ENCODE results near the gene CBX1.
"Not testable (repeated sequence)": the region's sequence is repeated elsewhere in the genome, so short reads cannot be mapped to it uniquely, and the experiment has no call there.

Gene CBX1

DNA sequence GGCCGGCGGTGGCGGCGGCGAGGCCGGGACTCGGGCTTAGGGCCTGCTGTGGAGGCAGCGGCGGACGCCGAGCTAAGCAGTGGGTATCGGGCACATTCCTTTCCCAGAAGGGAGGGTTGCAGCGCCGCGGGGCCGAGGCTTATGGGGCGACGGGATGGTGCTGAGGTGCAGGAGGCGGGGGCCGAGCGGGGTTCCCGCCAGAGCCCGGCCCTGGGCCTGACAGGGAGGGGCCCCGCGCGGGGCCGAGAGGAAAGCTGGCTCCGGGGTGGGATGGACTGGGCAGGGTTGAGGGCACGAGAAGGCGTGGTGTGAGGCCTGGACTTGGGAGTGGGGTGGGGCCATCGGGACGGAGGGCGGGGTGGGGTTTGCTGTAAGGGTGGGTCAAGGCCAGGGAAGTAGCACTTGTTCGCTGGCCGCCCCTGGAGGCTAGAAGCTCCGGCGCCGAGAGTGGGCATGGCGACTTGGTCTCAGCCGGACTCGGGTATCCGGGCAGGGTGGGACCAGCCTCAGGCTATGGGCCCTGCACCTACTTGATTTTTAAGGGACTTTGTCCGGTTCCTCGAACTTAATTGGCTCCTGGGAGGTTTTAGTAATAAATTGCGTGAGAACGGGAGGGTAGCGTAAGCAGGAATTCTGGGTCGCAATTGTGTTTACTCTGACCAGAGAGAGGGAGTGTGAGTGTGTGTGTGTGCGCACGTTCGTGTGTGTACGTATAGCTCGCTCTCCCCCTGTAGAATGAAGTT is 52.7 kb downstream of the CBX1 start:
- DNase-seq = no peak

DNA sequence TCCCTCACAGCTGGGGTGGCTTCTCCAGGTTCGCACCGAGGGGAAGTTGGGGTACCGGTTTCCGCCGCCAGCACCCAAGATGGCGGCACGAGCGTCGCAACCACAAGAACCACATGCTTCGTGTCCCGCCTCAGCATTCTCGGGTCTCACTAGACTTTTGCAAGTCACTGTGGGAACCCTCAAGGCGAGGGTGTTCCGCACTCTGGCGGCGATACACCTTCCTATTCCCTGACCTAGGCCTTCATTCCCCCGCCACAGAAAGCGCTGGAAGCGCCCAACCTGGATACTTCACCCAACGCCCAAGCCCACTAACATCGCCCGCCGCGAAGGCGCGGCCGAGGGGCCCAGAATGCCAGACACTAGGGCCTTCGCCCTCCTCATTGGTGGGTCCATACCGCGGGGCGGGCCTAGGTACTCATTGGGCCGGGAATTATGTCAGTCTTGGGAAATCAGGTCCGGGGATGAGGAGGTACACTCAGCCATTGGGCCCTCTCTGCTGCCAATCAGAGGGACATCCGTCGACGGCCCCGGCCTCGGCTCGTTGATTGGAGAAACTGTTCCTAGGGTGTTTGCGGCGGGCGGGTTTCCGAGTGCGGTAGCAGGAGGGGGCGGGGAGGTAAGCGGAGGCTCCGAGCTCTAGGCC is 53.4 kb downstream of the CBX1 start, which contains the start of gene NFE2L1:
Gene NFE2L1, plus strand, starts transcription at position 619 of the 643 bp plus-strand sequence. CDS start 2,760 bp downstream, outside the sequence.
- DNase-seq = peak; percentile 100

DNA sequence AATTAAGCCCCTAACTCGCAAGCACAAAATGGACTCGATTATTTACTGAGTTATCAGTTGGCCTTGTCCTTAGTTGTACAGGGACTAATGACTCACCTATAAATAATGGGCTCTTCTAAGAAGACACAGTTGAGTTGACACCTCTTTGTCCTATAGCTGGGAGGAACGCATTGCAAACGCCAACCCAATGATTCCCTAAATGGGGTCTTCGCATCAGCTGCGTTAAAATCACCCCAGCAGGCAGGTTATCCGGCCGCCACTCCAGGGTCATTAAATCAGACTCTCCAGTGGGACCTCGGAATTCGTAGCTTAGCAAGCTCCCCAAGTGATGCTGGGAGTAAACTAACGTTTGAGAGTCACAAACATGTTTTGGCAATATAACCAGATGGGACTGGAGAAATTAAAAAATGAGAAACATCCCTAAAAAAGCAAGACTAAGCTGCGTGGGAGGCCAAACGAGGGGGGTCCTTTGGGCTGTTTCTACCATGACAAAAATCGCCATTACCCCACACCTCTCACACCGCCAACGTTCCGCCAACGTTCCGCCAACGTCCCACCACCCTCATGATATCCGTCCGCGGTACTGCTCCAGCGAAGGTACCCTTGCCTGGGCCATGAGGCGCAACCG is 54.1 kb downstream of the CBX1 start:
- no peak for DNase-seq

DNA sequence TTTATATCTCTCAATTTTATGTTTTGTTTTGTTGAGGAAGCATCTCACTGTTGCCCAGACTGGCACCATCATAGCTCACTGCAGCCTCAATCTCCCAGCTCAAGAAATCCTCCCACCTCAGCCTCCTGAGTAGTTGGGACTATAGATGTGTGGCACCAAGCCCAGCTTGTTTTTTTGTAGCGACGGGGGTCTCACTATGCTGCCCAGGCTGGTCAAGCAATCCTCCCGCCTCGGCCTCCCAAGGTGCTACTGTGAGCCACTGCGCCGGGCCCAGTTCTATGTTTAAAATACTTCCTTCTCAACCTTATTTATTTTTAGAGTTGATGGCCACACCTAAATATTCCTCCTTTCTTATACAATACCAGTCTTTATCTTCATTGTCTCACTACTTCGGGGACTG is 55.0 kb downstream of the CBX1 start:
- DNase-seq = no peak

DNA sequence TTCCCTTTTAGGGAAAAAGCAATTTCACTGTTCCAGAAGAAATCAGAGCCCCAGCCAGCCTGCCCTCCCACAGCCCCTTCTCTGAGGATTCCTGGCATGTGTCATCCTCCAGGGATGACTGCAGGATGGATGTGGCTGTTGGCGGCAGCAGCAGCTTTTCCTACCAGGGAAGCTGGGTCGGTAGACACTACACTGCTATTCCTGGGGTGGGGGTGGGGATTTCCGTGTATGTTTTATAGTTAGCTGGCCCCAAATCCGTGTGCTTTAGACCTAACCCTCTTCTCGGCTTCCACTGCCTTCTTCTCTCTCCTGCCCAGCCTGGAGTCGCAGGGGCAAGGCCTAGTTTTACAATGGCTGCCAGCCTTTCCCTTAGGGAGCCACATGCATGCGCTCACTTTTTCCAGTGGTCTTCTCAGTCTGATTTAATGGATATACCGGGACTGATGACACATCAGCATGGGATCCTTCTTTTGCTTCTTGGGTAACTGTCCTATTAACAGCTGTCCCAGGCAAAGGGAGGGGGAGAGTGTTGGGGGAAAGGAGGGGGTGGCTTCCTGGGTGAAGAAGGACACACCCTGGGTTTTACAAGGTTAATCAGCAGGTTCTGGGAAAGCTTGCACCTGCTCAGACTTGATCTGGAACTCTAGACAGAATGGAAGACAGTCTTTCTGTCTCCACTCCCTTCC is 55.8 kb downstream of the CBX1 start:
- no peak for DNase-seq

DNA sequence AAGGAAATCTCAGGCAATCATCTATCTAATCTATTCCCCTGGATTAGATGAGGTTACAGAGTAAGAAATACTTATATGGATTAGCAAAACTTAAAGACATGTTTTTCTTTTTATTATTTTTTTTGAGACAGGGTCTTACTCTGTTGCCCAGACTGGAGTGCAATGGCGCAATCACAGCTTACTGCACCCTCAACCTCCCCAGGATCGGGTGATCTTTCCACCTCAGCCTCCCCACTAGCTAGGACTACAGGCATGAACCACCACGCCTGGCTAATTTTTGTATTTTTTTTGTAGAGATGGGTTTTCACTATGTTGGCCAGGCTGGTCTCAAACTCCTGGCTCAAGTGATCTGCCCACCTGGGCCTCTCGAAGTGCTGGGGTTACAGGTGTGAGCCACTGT is 56.4 kb downstream of the CBX1 start:
- no peak for DNase-seq

DNA sequence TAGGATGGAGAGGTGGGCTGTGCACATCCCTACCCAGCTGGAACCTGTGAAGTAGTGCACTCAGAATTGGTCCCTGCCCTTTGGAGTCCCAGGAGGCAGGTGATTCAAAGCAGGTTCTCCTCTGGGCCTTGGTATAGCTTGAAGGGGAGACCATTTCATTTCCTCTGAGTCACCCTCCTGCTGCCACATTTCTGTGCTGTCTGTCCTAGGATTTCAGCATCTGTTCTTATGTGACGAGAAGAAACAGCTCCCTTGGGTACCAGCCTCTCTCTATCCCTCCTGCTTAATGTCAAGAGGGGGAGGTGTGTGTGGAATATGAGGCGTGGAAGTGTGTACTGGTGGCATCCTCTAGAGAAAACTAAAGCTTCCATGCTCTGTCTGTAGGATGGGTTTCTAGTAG is 58.1 kb downstream of the CBX1 start:
- no peak for DNase-seq

DNA sequence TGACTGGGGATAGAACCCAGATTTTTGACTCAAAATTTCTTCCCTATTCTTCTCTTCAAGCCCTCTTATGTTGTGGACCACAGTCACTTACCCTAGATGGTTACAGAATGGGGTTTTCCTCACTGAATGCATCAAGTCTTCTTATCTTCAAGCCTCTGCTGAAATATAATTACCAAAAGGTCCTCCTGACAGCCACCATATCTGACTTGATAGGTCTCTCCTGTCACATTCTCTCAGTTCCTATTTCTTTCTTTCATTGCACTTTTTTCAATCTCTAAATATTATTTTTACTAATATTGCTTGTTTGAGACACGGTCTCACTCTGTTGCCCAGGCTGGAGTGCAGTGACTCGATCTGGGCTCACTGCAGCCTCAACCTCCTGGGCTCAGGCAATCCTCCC is 62.6 kb downstream of the CBX1 start:
- DNase-seq = no peak

DNA sequence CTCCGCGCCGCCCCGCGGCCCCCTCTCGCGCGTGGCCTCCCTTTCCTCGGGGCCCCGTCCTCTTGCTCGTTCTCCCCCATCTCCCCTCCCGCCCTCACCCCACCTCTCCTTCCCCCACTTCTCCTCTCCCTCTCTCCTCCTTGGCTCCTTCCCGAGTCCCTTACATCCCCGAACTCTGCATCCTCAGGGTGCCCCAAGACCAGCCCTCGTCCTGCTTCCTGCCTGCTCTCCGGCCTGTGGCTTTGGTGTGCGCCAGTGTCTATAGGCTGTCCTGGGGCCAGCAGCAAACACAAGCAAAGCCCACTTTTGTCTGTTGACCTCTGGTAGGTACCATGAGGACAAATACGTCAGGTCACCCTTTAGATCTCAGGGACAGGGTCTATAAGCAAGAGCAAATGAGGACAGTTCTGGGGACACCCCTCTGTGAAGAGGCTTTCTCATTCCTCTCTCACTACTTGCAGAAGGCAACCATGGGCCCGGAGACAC is 63.4 kb downstream of the CBX1 start:
- DNase-seq = no peak

DNA sequence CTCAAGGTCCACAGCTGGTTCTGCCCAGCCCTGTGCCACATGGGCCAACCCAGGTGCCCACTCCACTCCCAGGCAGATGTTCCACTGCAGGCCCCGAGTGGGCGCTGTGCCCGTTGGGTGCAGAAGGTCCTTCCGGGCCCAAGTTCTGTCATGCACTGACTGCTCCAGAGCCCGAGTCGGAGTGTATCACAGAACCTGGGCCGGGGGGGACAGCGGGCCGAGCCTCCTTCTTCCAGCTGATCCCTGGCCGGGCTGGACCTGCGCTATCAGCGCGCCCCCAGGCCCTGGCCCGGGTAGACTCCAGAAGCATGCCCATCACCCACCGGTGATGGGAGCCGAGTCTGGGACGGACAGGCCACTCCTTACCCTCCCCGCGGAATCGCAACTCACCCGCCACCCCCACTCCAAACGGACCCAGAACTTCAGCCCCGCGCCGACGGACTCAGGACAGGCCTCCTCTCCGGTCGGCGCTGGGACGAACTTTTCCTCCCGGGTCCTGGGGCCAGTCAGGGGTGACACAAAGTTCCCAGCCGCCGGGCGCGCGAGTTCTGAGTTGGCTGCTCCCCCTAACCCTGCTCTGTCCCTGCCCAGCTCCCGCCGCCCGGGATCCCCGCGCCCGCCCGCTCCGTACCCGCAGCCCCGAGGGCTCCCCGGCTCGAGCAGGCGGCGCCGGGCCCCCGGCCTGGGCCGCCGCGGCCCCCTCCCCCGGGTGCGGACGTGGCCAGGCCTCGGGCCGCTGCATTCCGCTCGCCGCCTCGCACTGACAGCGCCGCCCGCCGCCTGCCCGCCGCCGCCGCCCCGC is 64.0 kb downstream of the CBX1 start, which contains the start of gene COPZ2:
Gene COPZ2, minus strand, starts transcription at position 762 of the 802 bp plus-strand sequence. Its CDS starts 20 bp downstream, at position 742.
- no peak for DNase-seq

DNA sequence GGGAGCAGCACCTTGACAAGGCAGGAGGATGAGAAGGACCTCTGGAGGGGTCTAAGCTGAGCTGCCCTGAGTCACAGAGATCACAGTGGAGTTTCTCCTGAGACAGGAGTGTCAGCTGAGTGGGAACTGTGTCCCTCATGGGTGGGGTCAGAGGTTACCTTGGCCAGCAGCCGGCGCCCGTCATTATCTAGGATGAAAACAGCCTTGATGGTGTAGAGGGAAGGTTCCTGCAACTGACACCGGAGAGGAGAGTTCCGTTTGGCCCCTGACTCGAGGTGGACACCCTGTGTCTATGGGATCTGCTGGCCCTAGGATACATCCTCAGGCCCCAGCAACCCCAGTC is 64.6 kb downstream of the CBX1 start:
- no peak for DNase-seq

DNA sequence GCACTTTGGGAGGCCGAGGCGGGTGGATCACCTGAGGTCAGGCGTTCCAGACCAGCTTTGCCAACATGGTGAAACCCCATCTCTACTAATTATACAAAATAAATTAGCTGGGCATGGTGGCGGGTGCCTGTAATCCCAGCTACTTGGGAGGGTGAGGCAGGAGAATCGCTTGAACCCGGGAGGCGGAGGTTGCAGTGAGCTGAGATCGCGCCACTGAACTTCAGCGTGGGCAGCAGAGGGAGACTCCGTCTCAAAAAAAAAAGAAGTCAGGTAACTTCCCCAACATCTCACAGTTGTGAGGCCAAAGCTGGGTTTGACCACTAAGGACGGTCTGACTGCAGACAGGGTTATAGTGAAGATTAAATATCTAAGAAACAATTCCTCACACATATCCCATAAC is 66.5 kb downstream of the CBX1 start:
- not testable (repeated sequence) for DNase-seq

DNA sequence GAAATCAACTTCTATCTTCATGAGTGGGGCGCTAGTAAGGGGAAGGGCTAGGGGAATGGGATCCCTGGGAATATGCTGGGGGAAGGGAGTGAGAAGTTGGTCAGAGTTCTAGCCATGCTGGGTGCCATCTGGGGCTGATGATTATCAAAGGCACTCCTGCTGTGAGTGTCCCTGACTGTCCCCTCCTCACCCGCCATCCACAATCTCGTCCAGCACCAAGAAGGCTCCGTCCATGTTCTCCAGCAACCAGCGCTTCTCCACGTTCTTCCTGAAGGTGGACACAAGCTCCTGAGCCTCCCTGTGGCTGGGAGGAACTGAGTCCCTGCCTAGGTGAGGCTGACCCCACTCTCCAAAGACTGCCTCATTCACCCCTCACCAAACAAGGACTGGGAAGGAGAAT is 69.3 kb downstream of the CBX1 start:
- DNase-seq = no peak

DNA sequence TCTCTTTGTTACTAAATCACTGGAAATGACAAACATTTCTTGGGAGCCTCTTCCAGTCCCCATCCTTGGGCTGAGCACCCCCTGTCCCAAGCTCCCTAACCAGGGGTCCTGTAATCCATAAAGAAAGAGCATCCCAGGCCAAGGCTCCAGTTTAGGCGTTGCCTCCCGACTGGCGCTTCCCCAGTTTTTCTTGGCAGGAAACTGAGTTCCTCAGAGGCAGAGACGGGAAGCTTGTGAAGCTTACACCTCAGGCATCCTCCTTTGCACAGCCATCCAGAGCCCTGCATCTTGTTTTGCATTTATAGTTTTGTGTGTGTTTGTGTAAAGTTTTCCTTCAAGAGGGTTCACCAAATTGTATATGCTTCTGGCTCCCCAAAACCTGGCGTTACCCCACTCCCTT is 70.7 kb downstream of the CBX1 start:
- no peak for DNase-seq

DNA sequence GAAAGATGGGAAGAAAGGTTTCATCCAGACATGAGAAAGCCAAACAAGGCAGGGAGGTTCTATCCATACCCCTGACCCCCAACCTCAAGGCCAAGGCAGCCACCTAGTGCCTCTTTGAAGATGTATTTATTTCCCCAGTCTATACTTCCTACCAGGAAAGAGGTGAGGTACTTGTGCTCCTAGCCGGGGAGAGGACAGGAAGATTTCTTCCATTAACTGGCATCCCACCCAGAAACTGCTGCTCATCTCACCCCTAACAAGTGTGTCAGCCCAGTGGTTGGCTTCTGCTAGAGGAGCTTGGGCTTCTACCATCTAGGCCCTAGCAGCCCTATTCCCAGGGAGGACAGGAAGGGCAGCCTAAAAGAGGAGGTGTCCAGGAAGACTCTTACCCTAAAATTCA is 72.5 kb downstream of the CBX1 start:
- DNase-seq = no peak

DNA sequence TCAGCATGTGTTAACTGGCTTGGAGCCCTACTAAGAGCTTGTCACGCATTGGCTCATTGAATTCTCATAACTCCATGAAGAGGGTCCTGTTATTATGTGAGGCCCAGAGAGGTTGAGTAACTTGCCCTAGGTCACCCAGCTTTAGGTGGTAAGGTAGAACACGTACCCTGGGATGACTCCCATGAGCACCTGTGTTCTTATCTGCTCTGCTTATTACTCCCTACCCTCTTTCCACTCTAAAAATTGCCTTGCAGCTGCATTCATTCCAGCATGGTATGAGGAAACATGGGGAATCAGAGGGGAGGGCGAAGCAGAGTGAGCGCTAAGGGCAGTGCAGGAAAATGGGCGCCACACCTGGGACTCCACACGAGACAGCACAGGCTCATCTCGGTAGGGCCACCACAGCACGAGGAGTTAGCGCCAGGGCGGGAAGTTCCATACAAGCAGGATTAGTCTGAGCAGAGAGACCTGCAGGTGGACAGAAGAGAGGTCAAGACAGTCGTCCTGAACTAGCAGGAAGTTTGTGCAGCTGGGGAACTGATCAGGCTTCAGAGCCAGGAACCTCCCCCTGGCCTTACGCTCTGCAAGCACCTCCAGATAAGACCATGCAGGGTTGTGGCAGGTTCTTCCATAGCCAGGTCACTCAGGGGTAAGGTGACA is 73.8 kb downstream of the CBX1 start:
- DNase-seq = no peak

DNA sequence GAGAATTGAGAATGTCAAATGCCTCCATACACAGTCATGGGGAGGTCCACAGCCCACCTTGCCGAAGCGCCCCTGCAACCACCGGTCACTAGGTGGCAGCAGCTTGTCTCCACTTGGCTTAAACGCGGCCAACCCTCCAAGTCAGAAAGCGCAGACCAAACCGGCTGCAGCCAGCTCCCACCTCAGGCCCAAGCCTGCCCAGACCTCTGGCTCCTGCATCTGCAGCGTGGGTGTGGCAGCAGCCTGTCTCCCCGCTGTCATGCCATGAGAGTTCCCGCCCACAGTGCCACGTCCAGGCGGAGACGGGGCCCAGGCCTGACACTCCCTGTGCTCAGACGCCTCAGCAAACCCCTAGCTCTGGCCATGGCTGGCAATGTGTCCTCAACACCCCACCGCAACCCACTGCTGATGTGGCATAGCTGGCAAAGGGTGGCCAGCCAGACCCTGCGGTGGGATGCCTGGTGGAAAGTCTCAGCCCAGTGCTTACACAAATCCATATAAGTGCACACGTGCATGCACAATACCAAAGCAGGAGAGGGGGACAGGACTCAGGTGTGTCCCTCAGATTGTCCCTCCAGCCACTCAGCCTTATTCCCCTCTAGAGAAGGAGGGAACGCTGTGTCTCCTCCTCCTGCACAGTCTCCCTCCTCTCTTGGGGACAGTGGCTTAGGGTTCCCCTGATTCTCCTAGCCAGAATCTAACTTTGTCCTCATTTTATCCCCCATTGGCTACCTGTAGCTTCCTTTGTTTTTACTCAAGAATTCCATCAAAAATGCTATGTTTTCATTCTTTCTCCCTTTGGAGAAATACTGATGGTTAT is 74.6 kb downstream of the CBX1 start:
- DNase-seq = peak; percentile 87

DNA sequence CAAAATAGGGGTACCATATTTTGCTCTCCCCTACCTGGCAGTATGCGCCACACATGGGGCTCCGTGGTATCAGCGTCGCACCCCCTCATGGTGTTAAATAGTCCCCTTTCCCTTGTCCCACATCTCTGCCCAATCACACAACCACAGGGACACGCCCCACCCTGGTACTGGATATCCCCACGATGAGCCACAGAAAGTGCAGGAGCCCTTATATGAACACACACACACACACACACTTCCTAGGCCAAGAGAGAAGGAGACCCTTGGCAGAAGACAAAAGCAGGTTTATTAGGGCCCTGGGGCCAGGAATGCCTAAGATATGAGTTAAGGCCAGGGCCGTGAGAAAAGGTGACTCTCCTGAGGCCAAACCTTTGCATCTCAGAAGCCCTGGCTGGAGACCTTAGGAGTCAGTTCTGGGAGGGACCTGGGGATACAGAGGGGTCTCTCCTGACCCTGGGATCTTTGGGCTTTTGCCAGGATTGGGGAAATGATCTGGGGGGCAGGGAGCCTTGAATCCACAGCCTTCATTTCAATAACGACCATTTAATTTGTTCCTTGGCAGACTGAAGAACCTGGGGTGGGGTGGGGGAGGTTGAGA is 75.3 kb downstream of the CBX1 start:
- DNase-seq = no peak

DNA sequence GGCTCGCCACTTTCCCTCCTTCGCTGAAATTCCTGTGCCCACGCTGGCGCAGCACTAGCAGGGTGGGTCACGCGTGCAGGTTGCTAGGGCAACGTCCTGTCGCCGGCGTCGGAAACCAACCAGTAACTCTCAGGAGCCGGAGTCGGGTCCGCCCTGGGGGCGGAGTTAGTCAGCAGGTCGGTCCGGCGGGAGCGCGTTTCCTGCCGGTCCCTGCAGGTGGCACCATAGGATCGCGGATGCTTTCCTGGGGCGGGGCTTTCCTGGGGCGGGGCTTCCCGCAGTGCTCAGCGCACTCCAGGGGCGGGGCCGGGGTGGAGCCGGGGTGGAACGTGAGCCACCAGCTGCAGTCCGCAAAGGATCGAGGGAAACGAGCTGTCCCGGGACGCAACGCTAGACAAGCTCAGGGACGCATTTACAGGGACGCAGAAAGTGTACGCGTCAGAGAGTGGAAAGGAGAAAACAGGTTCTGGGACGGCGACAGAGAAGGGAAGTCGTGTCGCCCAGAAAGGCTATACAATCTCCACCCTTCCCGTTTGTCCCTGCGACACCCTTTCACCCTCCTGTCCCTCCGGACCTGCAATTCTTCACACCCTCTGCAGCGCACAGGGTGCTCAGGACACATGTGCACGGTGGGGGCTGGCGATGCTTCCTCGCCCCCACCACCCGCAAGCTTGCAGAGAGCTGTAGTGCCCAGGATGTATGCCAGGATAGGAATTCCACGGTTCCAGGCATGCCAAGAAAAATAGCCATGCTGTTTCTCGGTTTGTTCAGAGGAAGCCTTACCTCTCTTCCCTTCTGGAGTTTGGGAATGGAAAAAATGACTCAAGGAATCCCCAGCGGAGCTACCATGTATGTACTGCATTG is 76.0 kb downstream of the CBX1 start:
- peak; percentile 99 for DNase-seq

All from NCI-H1436 (cell line).